CD4-positive, alpha-beta T cell treated with Interleukin-21 for 1 hour (primary cell): ENCODE measurements around the gene AGL.
"Not testable (repeated sequence)": the region's sequence is repeated elsewhere in the genome, so short reads cannot be mapped to it uniquely, and the experiment has no call there.

Source experiments
- DNase-seq: peaks from one replicate; pipeline ENCODE4 v3.0.0-alpha.2; 2020

AGL gene

GRCh38 chr1:99944192-99944591 lies 94.0 kb downstream of the AGL start:
- no peak for DNase-seq

GRCh38 chr1:99945174-99945573 lies 95.0 kb downstream of the AGL start:
- DNase-seq: no peak

GRCh38 chr1:99950486-99950885 lies 100.3 kb downstream of the AGL start:
- DNase-seq: no peak

GRCh38 chr1:99952522-99952921 lies 102.4 kb downstream of the AGL start:
- DNase-seq: no peak

GRCh38 chr1:99955375-99955774 lies 105.2 kb downstream of the AGL start:
- no peak for DNase-seq

- no peak for DNase-seq
These were observed 106.6 kb downstream of the AGL start for GRCh38 chr1:99956755-99957154.

- no peak for DNase-seq
These were observed 107.7 kb downstream of the AGL start for GRCh38 chr1:99957818-99958217.

GRCh38 chr1:99959189-99959705 lies 109.1 kb downstream of the AGL start:
- not testable (repeated sequence) for DNase-seq

- not testable (repeated sequence) for DNase-seq
These were observed 110.1 kb downstream of the AGL start for GRCh38 chr1:99960260-99960659.

GRCh38 chr1:99963041-99963795 lies 113.1 kb downstream of the AGL start:
- DNase-seq: no peak

GRCh38 chr1:99964806-99965205 lies 114.6 kb downstream of the AGL start:
- no peak for DNase-seq

- DNase-seq: no peak
These were observed 115.7 kb downstream of the AGL start for GRCh38 chr1:99965646-99966375.

- DNase-seq: no peak
These were observed 118.1 kb downstream of the AGL start for GRCh38 chr1:99968214-99968613.

GRCh38 chr1:99969260-99969728 lies 119.1 kb downstream of the AGL start:
- DNase-seq: no peak

GRCh38 chr1:99969729-99970621 lies 119.8 kb downstream of the AGL start, which contains the start of gene SLC35A3:
Gene SLC35A3, plus strand, starts transcription at chr1:99969996. Its CDS starts 23,559 bp downstream, at chr1:99993555.
- DNase-seq: peak; percentile 80

- DNase-seq: no peak
These were observed 120.6 kb downstream of the AGL start for GRCh38 chr1:99970713-99971255.

- not testable (repeated sequence) for DNase-seq
These were observed 121.9 kb downstream of the AGL start for GRCh38 chr1:99972066-99972465.
